HepG2 (cell line): Measurements from ENCODE around the gene VWA1. TPM values are rescaled to one million over a fixed set of nuclear protein-coding genes. Genes with fewer than 3 reads are reported as not detected.
A peak's percentile ranks its signal among the peaks of the same experiment; 100 is the strongest.

Experiments used
- CREB1 ChIP-seq, 2 experiments: fragments of 450-650 bp in 1 of 2; IDR thresholded peaks; 2 replicates each; pipeline ENCODE4 v1.6.1; 2016 to 2017; ENCODE audit warnings: control low read depth in 1 of 2, mild to moderate bottlenecking in 1 of 2, missing compliant biosample characterization in 1 of 2, missing genetic modification characterization in 1 of 2
- FIP1L1 ChIP-seq: fragments of 200-400 bp; formaldehyde crosslinking; IDR thresholded peaks from 2 replicates; pipeline ENCODE4 v1.6.1; 2018; ENCODE audit warnings: low read depth, mild to moderate bottlenecking, low read length, moderate library complexity, borderline replicate concordance; ENCODE audit not compliant: insufficient read depth
- GMEB2 ChIP-seq: IDR thresholded peaks from 2 replicates; pipeline ENCODE4 v1.6.1; 2016; ENCODE audit warnings: missing biosample characterization, missing genetic modification reagents, low read depth
- HDAC2 ChIP-seq: sonication (generic); formaldehyde crosslinking; IDR thresholded peaks from 2 replicates; pipeline ENCODE4 v1.4.0; 2020; ENCODE audit warnings: missing genetic modification reagents
- KMT2B ChIP-seq: IDR thresholded peaks from 2 replicates; pipeline ENCODE4 v1.6.1; 2016; ENCODE audit warnings: missing genetic modification reagents, missing compliant biosample characterization
- MYNN ChIP-seq: sonication (generic); formaldehyde crosslinking; IDR thresholded peaks from 2 replicates; pipeline ENCODE4 v1.4.0; 2020; ENCODE audit warnings: mild to moderate bottlenecking, low read depth, missing genetic modification reagents
- PAF1 ChIP-seq: IDR thresholded peaks from 2 replicates; pipeline ENCODE4 v1.6.1; 2016; ENCODE audit warnings: missing genetic modification reagents, missing compliant biosample characterization
- PRPF4 ChIP-seq: fragments of 200-400 bp; formaldehyde crosslinking; IDR thresholded peaks from 2 replicates; pipeline ENCODE4 v1.6.1; 2016; ENCODE audit warnings: low read length, low read depth; ENCODE audit not compliant: poor library complexity, severe bottlenecking
- RAD51 ChIP-seq: fragments of 450-650 bp; IDR thresholded peaks from 2 replicates; pipeline ENCODE4 v1.6.1; 2016; ENCODE audit warnings: borderline replicate concordance
- TGIF2 ChIP-seq: IDR thresholded peaks from 2 replicates; pipeline ENCODE4 v1.6.1; 2016; ENCODE audit warnings: control low read depth, missing compliant biosample characterization
- TMF1 ChIP-seq: sonication (generic); formaldehyde crosslinking; IDR thresholded peaks from 2 replicates; pipeline ENCODE4 v1.8.1; 2022; ENCODE audit warnings: low read depth, missing genetic modification reagents
- ZBTB25 ChIP-seq: IDR thresholded peaks from 2 replicates; pipeline ENCODE4 v1.6.1; 2018; ENCODE audit warnings: missing genetic modification reagents
- ZC3H13 ChIP-seq: sonication (generic); formaldehyde crosslinking; IDR thresholded peaks from 2 replicates; pipeline ENCODE4 v1.8.1; 2023; ENCODE audit warnings: mild to moderate bottlenecking, missing genetic modification reagents, moderate library complexity
- ZGPAT ChIP-seq: IDR thresholded peaks from 2 replicates; pipeline ENCODE4 v1.6.1; 2016; ENCODE audit warnings: mild to moderate bottlenecking
- ZKSCAN1 ChIP-seq: fragments of 150-350 bp; IDR thresholded peaks from 2 replicates; pipeline ENCODE4 v1.6.1; 2014; ENCODE audit warnings: low read length
- ZNF276 ChIP-seq: sonication (generic); formaldehyde crosslinking; IDR thresholded peaks from 2 replicates; pipeline ENCODE4 v1.4.0; 2020; ENCODE audit warnings: mild to moderate bottlenecking, low read depth, missing genetic modification reagents
- ZNF431 ChIP-seq: sonication (generic); formaldehyde crosslinking; IDR thresholded peaks from 2 replicates; pipeline ENCODE4 v1.9.0; 2022; ENCODE audit warnings: missing genetic modification reagents, low read depth, mild to moderate bottlenecking, borderline replicate concordance
- ZNF747 ChIP-seq: sonication (generic); formaldehyde crosslinking; IDR thresholded peaks from 2 replicates; pipeline ENCODE4 v1.8.1; 2023; ENCODE audit warnings: missing genetic modification reagents, mild to moderate bottlenecking, borderline replicate concordance
- ZNF782 ChIP-seq: sonication (generic); formaldehyde crosslinking; IDR thresholded peaks from 2 replicates; pipeline ENCODE4 v1.4.0; 2020; ENCODE audit warnings: missing genetic modification reagents, mild to moderate bottlenecking, borderline replicate concordance
- polyA plus RNA-seq, 8 experiments: library from polyadenylated mRNA; depleted of rRNA in 3 of 8; stranded (reverse) in 7 of 8; unstranded in 1 of 8; fragments of >200 nt; fragmentation: Illumina TruSeq in 4 of 8; extraction: Trizol in 4 of 8; gene quantifications; 2 replicates each; pipeline versions ENCODE4 v1.2.1 to v1.2.3, GENCODE V29; 2011 to 2016; ENCODE audit warnings: low read depth in 4 of 8, missing spikeins in 1 of 8, mixed read lengths in 1 of 8; ENCODE audit not compliant: insufficient read depth in 1 of 8
- total RNA-seq, 5 experiments: library from RNA; depleted of rRNA; stranded (reverse); fragments of >200 nt; fragmentation: Illumina TruSeq; extraction: Trizol; gene quantifications; 2 replicates each; pipeline ENCODE4 v1.2.3, GENCODE V29; 2016; ENCODE audit warnings: low read depth in 1 of 5
- TF ChIP-seq, protein P1 (sequence below): sonication (generic); formaldehyde crosslinking; IDR thresholded peaks from 2 replicates; pipeline ENCODE4 v1.4.0; 2020; ENCODE audit warnings: mild to moderate bottlenecking, missing genetic modification reagents
- TF ChIP-seq, protein P2 (sequence below): sonication (generic); formaldehyde crosslinking; IDR thresholded peaks from 2 replicates; pipeline ENCODE4 v1.4.0; 2020; ENCODE audit warnings: mild to moderate bottlenecking, missing genetic modification reagents

VWA1 gene
- total and polyA plus RNA-seq, 2 of the 13 experiments (the other 11 are each of a cell fraction or from before 2014, with no cell fraction given): 40.9 to 57.5 TPM

GRCh38 chr1:1402072-1402900 is 33.2 kb upstream of the VWA1 start (continued):
- TF ChIP-seq ZBTB25 (no peak), PRPF4 (peak; percentile 42), TMF1 (CRISPR knock-in tag) (no peak), ZC3H13 (CRISPR knock-in tag) (peak; percentile 17; the same call in 1 of the 2 replicates), ZNF276 (CRISPR knock-in tag) (no peak), RAD51 (no peak), ZGPAT (CRISPR knock-in tag) (0 out of 2 replicates have a peak, but pooled peaks have one; percentile 36), MYNN (no peak), KMT2B (no peak), ZNF747 (0 out of 2 replicates have a peak, but pooled peaks have one; percentile 24), FIP1L1 (no peak), HDAC2 (CRISPR knock-in tag) (no peak), PAF1 (peak; percentile 11), ZKSCAN1 (no peak), GMEB2 (CRISPR knock-in tag) (no peak), ZNF782 (CRISPR knock-in tag) (no peak), TGIF2 (no peak), ZNF431 (no peak), CREB1 (IDR thresholded peaks at IDR 0.05) (no peak), CREB1 (CRISPR knock-in tag; IDR thresholded peaks at IDR 0.05) (no peak)
- TF ChIP-seq, protein P1, sequence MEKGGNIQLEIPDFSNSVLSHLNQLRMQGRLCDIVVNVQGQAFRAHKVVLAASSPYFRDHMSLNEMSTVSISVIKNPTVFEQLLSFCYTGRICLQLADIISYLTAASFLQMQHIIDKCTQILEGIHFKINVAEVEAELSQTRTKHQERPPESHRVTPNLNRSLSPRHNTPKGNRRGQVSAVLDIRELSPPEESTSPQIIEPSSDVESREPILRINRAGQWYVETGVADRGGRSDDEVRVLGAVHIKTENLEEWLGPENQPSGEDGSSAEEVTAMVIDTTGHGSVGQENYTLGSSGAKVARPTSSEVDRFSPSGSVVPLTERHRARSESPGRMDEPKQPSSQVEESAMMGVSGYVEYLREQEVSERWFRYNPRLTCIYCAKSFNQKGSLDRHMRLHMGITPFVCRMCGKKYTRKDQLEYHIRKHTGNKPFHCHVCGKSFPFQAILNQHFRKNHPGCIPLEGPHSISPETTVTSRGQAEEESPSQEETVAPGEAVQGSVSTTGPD: 0 out of 2 replicates have a peak, but pooled peaks have one; percentile 45
- TF ChIP-seq, protein P2, sequence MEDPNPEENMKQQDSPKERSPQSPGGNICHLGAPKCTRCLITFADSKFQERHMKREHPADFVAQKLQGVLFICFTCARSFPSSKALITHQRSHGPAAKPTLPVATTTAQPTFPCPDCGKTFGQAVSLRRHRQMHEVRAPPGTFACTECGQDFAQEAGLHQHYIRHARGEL (CRISPR knock-in tag): 0 out of 2 replicates have a peak, but pooled peaks have one; percentile 25
